A549 (cell line): ENCODE results near the gene RNF183. TPM values are rescaled to one million over a fixed set of nuclear protein-coding genes. Genes with fewer than 3 reads are reported as not detected.

Source experiments
- ATAC-seq, 2 experiments: fragments of 200-7000 bp in 1 of 2; fragments of >200 bp in 1 of 2; cut with Nextera tagmentation in 1 of 2; cut with Tn5 transposase in 1 of 2; 3 replicates each; pipeline versions ENCODE4 v1.8.0 to v1.9.1; 2018 to 2020; ENCODE audit warnings: mild to moderate bottlenecking in 1 of 2, moderate library complexity in 1 of 2
- CTCF ChIA-PET: fragments of 300-600 bp; sonication (Branson Sonifier 250); formaldehyde crosslinking; extraction: SDS; loops from one replicate; lab custom pipeline; 2021; ENCODE audit warnings: antibody characterized with exemption, inconsistent platforms; lab: Yijun Ruan, JAX
- POLR2A ChIA-PET: fragments of 350-600 bp; formaldehyde crosslinking; extraction: SDS; loops from one replicate; lab custom pipeline; 2021; ENCODE audit warnings: antibody characterized with exemption, inconsistent platforms; lab: Yijun Ruan, JAX
- DNase-seq, 2 experiments: peaks; one replicate each; pipeline versions ENCODE4 v3.0.0 to v3.0.0-alpha.2; 2011 to 2016; ENCODE audit warnings: low read depth in 1 of 2, low spot score in 1 of 2
- FAIRE-seq: peaks from 2 replicates; lab custom pipeline; 2011; peaks lifted over from hg19 to GRCh38; lab: Jason Lieb, UNC
- H3K27ac ChIP-seq, 2 experiments: fragments of >200 bp; sonication (Bioruptor Twin); formaldehyde crosslinking; 3 replicates each; pipeline ENCODE4 v1.5.1; 2016 to 2017
- H3K4me1 ChIP-seq: fragments of >200 bp; sonication (Bioruptor Twin); formaldehyde crosslinking; 3 replicates; pipeline ENCODE4 v1.6.1; 2016
- H3K4me2 ChIP-seq: fragments of >200 bp; sonication (Bioruptor Twin); formaldehyde crosslinking; 3 replicates; pipeline ENCODE4 v1.6.1; 2016
- H3K4me3 ChIP-seq: fragments of >200 bp; sonication (Bioruptor Twin); formaldehyde crosslinking; 3 replicates; pipeline ENCODE4 v1.5.1; 2016
- H3K9me3 ChIP-seq: fragments of >200 bp; sonication (Bioruptor Twin); formaldehyde crosslinking; 3 replicates; pipeline ENCODE4 v1.6.1; 2016
- BCL3 ChIP-seq: fragments of >200 bp; sonication (Bioruptor Twin); formaldehyde crosslinking; IDR thresholded peaks from 3 replicates; pipeline ENCODE4 v1.6.1; 2016
- CEBPB ChIP-seq, 2 experiments: fragments of >200 bp in 1 of 2; sonication (Bioruptor Twin) in 1 of 2; formaldehyde crosslinking in 1 of 2; IDR thresholded peaks; 2 replicates each; pipeline ENCODE4 v1.6.1; 2012 to 2016
- CHD2 ChIP-seq: fragments of 150-350 bp; IDR thresholded peaks from 2 replicates; pipeline ENCODE4 v1.6.1; 2014; ENCODE audit warnings: low read length; ENCODE audit not compliant: partially characterized antibody
- CHD4 ChIP-seq: fragments of 200-600 bp; sonication (generic); IDR thresholded peaks from 2 replicates; pipeline ENCODE4 v1.6.1; 2016; ENCODE audit warnings: antibody characterized with exemption, mild to moderate bottlenecking, borderline replicate concordance
- CTCF ChIP-seq: fragments of >200 bp; sonication (Bioruptor Twin); formaldehyde crosslinking; IDR thresholded peaks from 3 replicates; pipeline ENCODE4 v1.5.1; 2016
- E2F6 ChIP-seq: IDR thresholded peaks from 2 replicates; pipeline ENCODE4 v1.6.1; 2012; ENCODE audit warnings: low read depth, borderline replicate concordance
- EHF ChIP-seq: fragments of 250-450 bp; sonication (Bioruptor Pico); IDR thresholded peaks from 2 replicates; pipeline ENCODE4 v1.5.0; 2020; ENCODE audit warnings: mild to moderate bottlenecking
- EHMT2 ChIP-seq: fragments of 200-600 bp; sonication (generic); IDR thresholded peaks from 2 replicates; pipeline ENCODE4 v1.6.1; 2016; ENCODE audit warnings: antibody characterized with exemption, low read depth, mild to moderate bottlenecking, moderate library complexity
- ESRRA ChIP-seq: fragments of 150-350 bp; IDR thresholded peaks from 2 replicates; pipeline ENCODE4 v1.6.1; 2014; ENCODE audit warnings: mild to moderate bottlenecking, low read length, borderline replicate concordance
- FOSB ChIP-seq: fragments of 250-450 bp; sonication (Bioruptor Pico); IDR thresholded peaks from 2 replicates; pipeline ENCODE4 v1.5.0; 2020; ENCODE audit warnings: mild to moderate bottlenecking, moderate library complexity
- FOSL2 ChIP-seq, 2 experiments: fragments of 450-650 bp in 1 of 2; fragments of >200 bp in 1 of 2; sonication (Bioruptor Twin) in 1 of 2; formaldehyde crosslinking; IDR thresholded peaks; 2 replicates each; pipeline versions ENCODE4 v1.5.0 to v1.6.1; 2016 to 2020; ENCODE audit warnings: mild to moderate bottlenecking in 1 of 2, moderate library complexity in 1 of 2
- HDAC2 ChIP-seq: fragments of 200-600 bp; sonication (generic); IDR thresholded peaks from 2 replicates; pipeline ENCODE4 v1.6.1; 2016
- HES2 ChIP-seq: fragments of >200 bp; sonication (Bioruptor Twin); formaldehyde crosslinking; IDR thresholded peaks from 2 replicates; pipeline ENCODE4 v1.6.1; 2016
- HOXB13 ChIP-seq: fragments of 250-450 bp; sonication (Bioruptor Pico); IDR thresholded peaks from 2 replicates; pipeline ENCODE4 v1.5.0; 2020; ENCODE audit warnings: low read depth, mild to moderate bottlenecking, moderate library complexity
- HOXB5 ChIP-seq: fragments of 250-450 bp; sonication (Bioruptor Pico); IDR thresholded peaks from 2 replicates; pipeline ENCODE4 v1.5.0; 2020; ENCODE audit warnings: mild to moderate bottlenecking, moderate library complexity
- JUN ChIP-seq, 2 experiments: fragments of >200 bp; sonication (Bioruptor Twin); formaldehyde crosslinking; IDR thresholded peaks; 2 replicates in 1 of 2; 3 replicates in 1 of 2; pipeline ENCODE4 v1.6.1; 2016 to 2017
- JUNB ChIP-seq: fragments of >200 bp; sonication (Bioruptor Twin); formaldehyde crosslinking; IDR thresholded peaks from 2 replicates; pipeline ENCODE4 v1.6.1; 2016
- KDM1A ChIP-seq: fragments of 200-600 bp; sonication (generic); IDR thresholded peaks from 2 replicates; pipeline ENCODE4 v1.6.1; 2016; ENCODE audit warnings: low read depth, mild to moderate bottlenecking
- MAFK ChIP-seq: fragments of 450-650 bp; IDR thresholded peaks from 2 replicates; pipeline ENCODE4 v1.6.1; 2014; ENCODE audit not compliant: partially characterized antibody
- MAZ ChIP-seq: fragments of 150-350 bp; IDR thresholded peaks from 2 replicates; pipeline ENCODE4 v1.6.1; 2014; ENCODE audit warnings: antibody characterized with exemption, low read depth, low read length, borderline replicate concordance
- NPAS2 ChIP-seq: fragments of 250-450 bp; sonication (Bioruptor Pico); IDR thresholded peaks from 2 replicates; pipeline ENCODE4 v1.8.0; 2022; ENCODE audit warnings: mild to moderate bottlenecking, moderate library complexity, borderline replicate concordance
- POLR2A ChIP-seq: IDR thresholded peaks from 2 replicates; pipeline ENCODE4 v1.6.1; 2012; ENCODE audit warnings: mild to moderate bottlenecking, low read length
- RAD21 ChIP-seq, 2 experiments: fragments of >200 bp in 1 of 2; sonication (Bioruptor Twin) in 1 of 2; formaldehyde crosslinking in 1 of 2; IDR thresholded peaks in 1 of 2; conservative IDR thresholded peaks in 1 of 2; 2 replicates in 1 of 2; 3 replicates in 1 of 2; pipeline ENCODE4 v1.6.1; 2012 to 2018; ENCODE audit warnings: inconsistent platforms in 1 of 2
- RARB ChIP-seq: fragments of 250-450 bp; sonication (Bioruptor Pico); IDR thresholded peaks from 2 replicates; pipeline ENCODE4 v1.8.0; 2021; ENCODE audit warnings: mild to moderate bottlenecking, moderate library complexity
- ZC3H11A ChIP-seq: fragments of 450-650 bp; IDR thresholded peaks from 2 replicates; pipeline ENCODE4 v1.6.1; 2014; ENCODE audit warnings: antibody characterized with exemption, mild to moderate bottlenecking
- WGBS: methylation state at CpG from one replicate; pipeline ENCODE4 v1.1.6; 2017; ENCODE audit errors: missing lambda C conversion rate; 5-methylcytosine and 5-hydroxymethylcytosine counted together
- polyA plus RNA-seq, 4 experiments: library from polyadenylated mRNA; depleted of rRNA in 3 of 4; stranded (reverse); fragments of >200 nt; fragmentation: RNase III in 1 of 4; extraction: RNeasy Plus Mini Kit Qiagen cat#74134 plus additional on column Dnase treatment in 1 of 4; gene quantifications; 2 replicates in 3 of 4; 3 replicates in 1 of 4; pipeline ENCODE4 v1.2.3, GENCODE V29; 2011 to 2017
- TF ChIP-seq, protein P1 (sequence below): IDR thresholded peaks from 2 replicates; pipeline ENCODE4 v1.6.1; 2012
- TF ChIP-seq, protein P2 (sequence below): IDR thresholded peaks from 2 replicates; pipeline ENCODE4 v1.6.1; 2012

RNF183 gene
- polyA plus RNA-seq, 2 of the 4 experiments (the other 2 are of a cell fraction) = 0.13 TPM; not detected in 1

GRCh38 chr9:113266174-113266573 lies 37.0 kb downstream of the RNF183 start:
- FAIRE-seq = no peak
- H3K27ac ChIP-seq = no peak overlapping the region
- H3K4me1 ChIP-seq = no peaks in the 10 kb centered on the region
- WGBS = 80% methylated on average over 3 of the region's 3 CpGs
- TF ChIP-seq HDAC2 (no peak), HES2 (no peak), ZC3H11A (no peak), EHMT2 (no peak), HOXB13 (CRISPR knock-in tag) (no peak), E2F6 (no peak), CHD2 (no peak), JUN (IDR thresholded peaks at IDR 0.05) (no peak)
- TF ChIP-seq, protein P1, sequence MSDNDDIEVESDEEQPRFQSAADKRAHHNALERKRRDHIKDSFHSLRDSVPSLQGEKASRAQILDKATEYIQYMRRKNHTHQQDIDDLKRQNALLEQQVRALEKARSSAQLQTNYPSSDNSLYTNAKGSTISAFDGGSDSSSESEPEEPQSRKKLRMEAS = no peak
- TF ChIP-seq, all 56 proteins: peak for 0
- POLR2A ChIA-PET = no interaction called here
- ATAC-seq = no peak
- no peak overlapping the region for H3K4me2 ChIP-seq
- no peak for DNase-seq
- CTCF ChIA-PET = interaction anchor here (3.0 kb wide), 1 partner anchor 8 kb away, joined by 18 read pairs; the partner anchor contains the start of genes CDC26 and PRPF4
- no peak overlapping the region for H3K4me3 ChIP-seq
- H3K9me3 ChIP-seq = no peaks in the 10 kb centered on the region

- DNase-seq (no peak), ATAC-seq (no peak), FAIRE-seq (no peak)
- CTCF ChIA-PET = interaction anchor here (1.3 to 2.4 kb wide), 2 partner anchors 13 to 14 kb away, joined by 3 to 8 read pairs; no protein-coding TSS in a partner anchor
- no peak for TF ChIP-seq POLR2A
- TF ChIP-seq CEBPB (IDR thresholded peaks at IDR 0.05) = no peak
- no peak for TF ChIP-seq RAD21 (conservative IDR thresholded peaks at IDR 0.05 in 1 of 2, IDR thresholded peaks at IDR 0.05 in 1 of 2)
- TF ChIP-seq EHF (CRISPR knock-in tag) = no peak
- no peak for TF ChIP-seq FOSL2 (IDR thresholded peaks at IDR 0.05)
- no peak for TF ChIP-seq FOSL2 (CRISPR knock-in tag; IDR thresholded peaks at IDR 0.05)
- TF ChIP-seq JUNB = no peak
- WGBS = 74% methylated on average over 1 of the region's 1 CpG
- H3K9me3 ChIP-seq = no peaks in the 10 kb centered on the region
- POLR2A ChIA-PET = no interaction called here
- no peak overlapping the region for H3K4me3 ChIP-seq
- H3K27ac ChIP-seq = no peak overlapping the region
- no peak overlapping the region for H3K4me2 ChIP-seq
- H3K4me1 ChIP-seq = no peaks in the 10 kb centered on the region
These were observed 41.1 kb downstream of the RNF183 start for GRCh38 chr9:113261917-113262671.

- Histone ChIP-seq H3K27ac (no peak overlapping the region), H3K4me3 (no peak overlapping the region), H3K9me3 (no peaks in the 10 kb centered on the region), H3K4me1 (no peaks in the 10 kb centered on the region), H3K4me2 (no peak overlapping the region)
- TF ChIP-seq JUN (IDR thresholded peaks at IDR 0.05) (no peak), MAZ (no peak), FOSB (CRISPR knock-in tag) (no peak), KDM1A (no peak), ESRRA (no peak), CHD4 (no peak), ZC3H11A (no peak), NPAS2 (CRISPR knock-in tag) (no peak), CTCF (no peak), MAFK (no peak), HES2 (no peak), RARB (CRISPR knock-in tag) (no peak), BCL3 (no peak), HOXB5 (CRISPR knock-in tag) (no peak)
- TF ChIP-seq, protein P2, sequence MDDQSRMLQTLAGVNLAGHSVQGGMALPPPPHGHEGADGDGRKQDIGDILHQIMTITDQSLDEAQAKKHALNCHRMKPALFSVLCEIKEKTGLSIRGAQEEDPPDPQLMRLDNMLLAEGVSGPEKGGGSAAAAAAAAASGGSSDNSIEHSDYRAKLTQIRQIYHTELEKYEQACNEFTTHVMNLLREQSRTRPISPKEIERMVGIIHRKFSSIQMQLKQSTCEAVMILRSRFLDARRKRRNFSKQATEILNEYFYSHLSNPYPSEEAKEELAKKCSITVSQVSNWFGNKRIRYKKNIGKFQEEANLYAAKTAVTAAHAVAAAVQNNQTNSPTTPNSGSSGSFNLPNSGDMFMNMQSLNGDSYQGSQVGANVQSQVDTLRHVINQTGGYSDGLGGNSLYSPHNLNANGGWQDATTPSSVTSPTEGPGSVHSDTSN = no peak
- TF ChIP-seq, protein P1 = no peak
- WGBS = 47% methylated on average over 1 of the region's 1 CpG
- POLR2A ChIA-PET = no interaction called here
- no peak for DNase-seq
- no peak for FAIRE-seq
- ATAC-seq = no peak
- CTCF ChIA-PET = interaction anchor here (1.3 kb wide), 1 partner anchor 12 kb away, joined by 3 read pairs; no protein-coding TSS in a partner anchor
These were observed 44.9 kb downstream of the RNF183 start for GRCh38 chr9:113258282-113258681.
